ENCODE measurements around the gene ZNF536. TPM values are rescaled to one million over a fixed set of nuclear protein-coding genes. Genes with fewer than 3 reads are reported as not detected.

ZNF536 gene
- polyA plus RNA-seq, 1 of the 3 experiments (the other 2 are of a cell fraction): 0.41 TPM

- no peak overlapping the region for H3K4me3 ChIP-seq (ENCODE audit: low read depth in 2 of 2, low read length in 1 of 2)
- 33% methylated on average over 7 of the region's 7 CpGs for WGBS (ENCODE audit: low lambda C conversion rate)
- no peaks in the 10 kb centered on the region for H3K9me2 ChIP-seq
- CTCF ChIA-PET: interaction anchor here (0.7 to 1.1 kb wide), 4 partner anchors 8 to 122 kb away, joined by 3 read pairs; no protein-coding TSS in a partner anchor
- no peak overlapping the region for H3K4me2 ChIP-seq
- no peaks in the 10 kb centered on the region for H4K20me1 ChIP-seq (ENCODE audit: insufficient read depth)
- POLR2A ChIA-PET: no interaction called here
- H3K79me2 ChIP-seq (ENCODE audit: insufficient read depth): no peaks in the 10 kb centered on the region
- TF ChIP-seq RFX5 (IDR thresholded peaks at IDR 0.05; ENCODE audit: low read length): no peak
- no peak overlapping the region for H2AFZ ChIP-seq (ENCODE audit: low read depth)
- H3K27ac ChIP-seq (ENCODE audit: low read depth in 2 of 2, low read length in 1 of 2): no peak overlapping the region
- no peak for DNase-seq
- H3K36me3 ChIP-seq (replicated peaks in 1 of 2; ENCODE audit: control insufficient read depth in 1 of 2, insufficient read depth in 2 of 2, low read length in 1 of 2): no peaks in the 10 kb centered on the region
- H3K27me3 ChIP-seq (ENCODE audit: insufficient read depth): no peaks in the 10 kb centered on the region
- peaks cover 0 to 9% of the 10 kb centered on the region in 2 experiments; a peak in 2 of 4 replicates for H3K4me1 ChIP-seq (ENCODE audit: control insufficient read depth in 1 of 2, insufficient read depth in 2 of 2, low read depth in 1 of 2, low read length in 1 of 2)
- H3K9me3 ChIP-seq: no peaks in the 10 kb centered on the region
- no peaks in the 10 kb centered on the region for H3F3A ChIP-seq (replicated peaks; ENCODE audit: insufficient read depth)
- H3K9ac ChIP-seq: no peak overlapping the region
Measured at GRCh38 chr19:30350692-30351663, 21.2 kb upstream of the ZNF536 start.

- Histone ChIP-seq H3K4me1 (ENCODE audit: control insufficient read depth in 1 of 2, insufficient read depth in 2 of 2, low read depth in 1 of 2, low read length in 1 of 2) (peaks cover 0 to 9% of the 10 kb centered on the region in 2 experiments; a peak in 2 of 4 replicates), H3K4me2 (no peak overlapping the region), H2AFZ (ENCODE audit: low read depth) (no peak overlapping the region), H3K9ac (no peak overlapping the region), H3K36me3 (replicated peaks in 1 of 2; ENCODE audit: control insufficient read depth in 1 of 2, insufficient read depth in 2 of 2, low read length in 1 of 2) (no peaks in the 10 kb centered on the region), H3K27ac (ENCODE audit: low read depth in 2 of 2, low read length in 1 of 2) (no peak overlapping the region), H3K79me2 (ENCODE audit: insufficient read depth) (no peaks in the 10 kb centered on the region), H4K20me1 (ENCODE audit: insufficient read depth) (no peaks in the 10 kb centered on the region), H3K9me3 (no peaks in the 10 kb centered on the region), H3K4me3 (ENCODE audit: low read depth in 2 of 2, low read length in 1 of 2) (no peak overlapping the region), H3K27me3 (ENCODE audit: insufficient read depth) (no peaks in the 10 kb centered on the region), H3K9me2 (no peaks in the 10 kb centered on the region), H3F3A (replicated peaks; ENCODE audit: insufficient read depth) (no peaks in the 10 kb centered on the region)
- no peak for DNase-seq
- 28% methylated on average over 2 of the region's 2 CpGs for WGBS (ENCODE audit: low lambda C conversion rate)
- TF ChIP-seq EP300 (IDR thresholded peaks at IDR 0.05; ENCODE audit: borderline replicate concordance in 1 of 2, low read depth in 1 of 2, low read length in 1 of 2) (no peak), SIN3A (IDR thresholded peaks at IDR 0.05; ENCODE audit: borderline replicate concordance, low read depth, low read length) (no peak), SMC3 (IDR thresholded peaks at IDR 0.05; ENCODE audit: low read depth, low read length) (no peak), TCF12 (IDR thresholded peaks at IDR 0.05) (no peak), CHD2 (IDR thresholded peaks at IDR 0.05; ENCODE audit: low read length, partially characterized antibody) (no peak)
- POLR2A ChIA-PET: no interaction called here
- CTCF ChIA-PET: interaction anchor here (0.7 to 1.1 kb wide), 3 partner anchors 12 to 123 kb away, joined by 3 read pairs; no protein-coding TSS in a partner anchor
Measured at GRCh38 chr19:30351774-30352173, 20.4 kb upstream of the ZNF536 start.

GRCh38 chr19:30353394-30353945 lies 18.7 kb upstream of the ZNF536 start:
- Histone ChIP-seq H3K27ac (ENCODE audit: low read depth in 2 of 2, low read length in 1 of 2) (no peak overlapping the region), H3F3A (replicated peaks; ENCODE audit: insufficient read depth) (no peaks in the 10 kb centered on the region), H3K9ac (no peak overlapping the region), H3K4me1 (ENCODE audit: control insufficient read depth in 1 of 2, insufficient read depth in 2 of 2, low read depth in 1 of 2, low read length in 1 of 2) (peaks cover 0 to 9% of the 10 kb centered on the region in 2 experiments; a peak in 2 of 4 replicates), H3K9me2 (no peaks in the 10 kb centered on the region), H3K27me3 (ENCODE audit: insufficient read depth) (no peaks in the 10 kb centered on the region), H2AFZ (ENCODE audit: low read depth) (no peak overlapping the region), H3K79me2 (ENCODE audit: insufficient read depth) (no peaks in the 10 kb centered on the region), H4K20me1 (ENCODE audit: insufficient read depth) (no peaks in the 10 kb centered on the region), H3K9me3 (no peaks in the 10 kb centered on the region), H3K4me2 (no peak overlapping the region), H3K36me3 (replicated peaks in 1 of 2; ENCODE audit: control insufficient read depth in 1 of 2, insufficient read depth in 2 of 2, low read length in 1 of 2) (no peaks in the 10 kb centered on the region), H3K4me3 (ENCODE audit: low read depth in 2 of 2, low read length in 1 of 2) (no peak overlapping the region)
- no peak for DNase-seq
- 53% methylated on average over 13 of the region's 13 CpGs for WGBS (ENCODE audit: low lambda C conversion rate)
- ChIA-PET CTCF (no interaction called here), POLR2A (no interaction called here)
- no peak for TF ChIP-seq YY1 (IDR thresholded peaks at IDR 0.05; ENCODE audit: low read depth)
- no peak for TF ChIP-seq RFX5 (IDR thresholded peaks at IDR 0.05; ENCODE audit: low read length)
- TF ChIP-seq RCOR1 (IDR thresholded peaks at IDR 0.05; ENCODE audit: low read length): no peak
- TF ChIP-seq FOXM1 (IDR thresholded peaks at IDR 0.05; ENCODE audit: low read depth): no peak
- TF ChIP-seq FOXJ3 (CRISPR knock-in tag; IDR thresholded peaks at IDR 0.05): no peak
- no peak for TF ChIP-seq SIN3A (IDR thresholded peaks at IDR 0.05; ENCODE audit: borderline replicate concordance, low read depth, low read length)
- TF ChIP-seq FOSL2 (IDR thresholded peaks at IDR 0.05; ENCODE audit: borderline replicate concordance, low read depth): no peak
- TF ChIP-seq EP300 (IDR thresholded peaks at IDR 0.05; ENCODE audit: borderline replicate concordance in 1 of 2, low read depth in 1 of 2, low read length in 1 of 2): no peak
- no peak for TF ChIP-seq CTCF (IDR thresholded peaks at IDR 0.05)
- no peak for TF ChIP-seq GATA2 (CRISPR knock-in tag; IDR thresholded peaks at IDR 0.05)
- no peak for TF ChIP-seq SMC3 (IDR thresholded peaks at IDR 0.05; ENCODE audit: low read depth, low read length)
- no peak for TF ChIP-seq MEF2A (IDR thresholded peaks at IDR 0.05; ENCODE audit: borderline replicate concordance, low read depth)
- TF ChIP-seq MXI1 (IDR thresholded peaks at IDR 0.05; ENCODE audit: low read depth, low read length): no peak
- no peak for TF ChIP-seq NFIC (IDR thresholded peaks at IDR 0.05; ENCODE audit: borderline replicate concordance)
- no peak for TF ChIP-seq RXRA (IDR thresholded peaks at IDR 0.05; ENCODE audit: borderline replicate concordance, low read depth)
